HG02981 (cell line): ENCODE data around the gene CISH.

Source experiments
- ATAC-seq: cut with Tn5 transposase; IDR thresholded peaks from one replicate; pipeline ENCODE4 v1.9.1; 2021; ENCODE audit warnings: mild to moderate bottlenecking, moderate library complexity; ENCODE audit not compliant: unreplicated experiment

Gene CISH

DNA sequence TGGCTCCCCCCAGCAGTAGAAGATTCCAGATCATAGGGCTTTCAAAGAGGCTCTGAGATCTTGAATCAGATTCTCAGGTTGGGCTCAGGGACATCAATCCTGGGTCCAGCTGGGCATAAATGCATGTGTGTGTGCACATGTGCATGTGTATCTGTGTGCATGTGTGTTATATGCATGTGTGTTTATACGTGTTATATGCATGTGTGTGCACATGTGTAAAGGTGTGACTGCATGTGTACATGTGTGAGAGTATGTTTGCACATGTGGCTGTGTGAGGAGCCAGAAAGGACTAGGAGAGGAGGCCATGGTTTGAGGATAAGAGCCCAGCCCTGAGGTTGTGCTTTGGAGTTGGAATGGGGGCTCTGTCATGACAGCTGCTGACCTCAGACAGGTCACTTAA is 3.6 kb upstream of the CISH start:
- no peak for ATAC-seq

DNA sequence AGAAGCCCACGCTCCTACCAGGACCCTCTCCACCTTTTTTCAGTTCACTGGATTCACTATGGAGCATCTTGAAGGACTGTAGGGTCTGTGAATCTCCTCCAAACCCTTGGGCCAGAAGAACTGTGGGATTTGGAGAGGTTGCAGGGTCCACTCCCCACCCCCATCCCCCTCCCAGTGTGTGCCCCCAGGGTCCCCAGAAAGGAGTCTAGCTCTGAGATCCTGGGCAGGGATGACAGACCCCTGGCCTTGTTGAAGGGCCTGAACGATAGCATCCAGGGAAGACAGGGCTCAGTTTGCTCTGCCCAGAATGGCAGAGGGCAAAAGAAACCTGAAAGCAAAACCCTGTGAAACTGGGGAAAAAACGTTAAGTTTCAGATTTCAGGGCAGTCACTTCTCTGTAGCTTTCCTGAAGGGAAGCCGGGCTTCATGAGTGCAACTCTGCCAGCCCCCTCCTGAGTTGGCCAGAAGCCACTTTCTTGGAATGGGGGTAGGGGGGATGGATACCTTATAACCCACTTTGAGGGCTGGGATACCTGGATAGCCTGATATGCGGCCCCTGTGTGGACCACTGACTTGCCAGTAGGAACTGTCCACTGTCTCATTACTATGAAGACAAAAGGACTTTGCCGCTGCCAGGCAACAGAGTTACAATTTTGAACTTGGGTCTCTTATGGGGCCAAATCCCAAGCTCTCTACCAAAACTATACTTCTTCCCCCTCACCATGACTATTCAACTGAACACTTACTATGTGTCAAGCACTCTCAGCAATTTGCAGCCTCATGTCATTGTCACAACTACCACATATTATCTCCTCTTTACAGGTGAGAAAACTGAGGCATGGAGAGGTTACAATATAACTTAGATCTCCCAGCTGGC is 1.6 kb upstream of the CISH start:
- ATAC-seq = no peak

DNA sequence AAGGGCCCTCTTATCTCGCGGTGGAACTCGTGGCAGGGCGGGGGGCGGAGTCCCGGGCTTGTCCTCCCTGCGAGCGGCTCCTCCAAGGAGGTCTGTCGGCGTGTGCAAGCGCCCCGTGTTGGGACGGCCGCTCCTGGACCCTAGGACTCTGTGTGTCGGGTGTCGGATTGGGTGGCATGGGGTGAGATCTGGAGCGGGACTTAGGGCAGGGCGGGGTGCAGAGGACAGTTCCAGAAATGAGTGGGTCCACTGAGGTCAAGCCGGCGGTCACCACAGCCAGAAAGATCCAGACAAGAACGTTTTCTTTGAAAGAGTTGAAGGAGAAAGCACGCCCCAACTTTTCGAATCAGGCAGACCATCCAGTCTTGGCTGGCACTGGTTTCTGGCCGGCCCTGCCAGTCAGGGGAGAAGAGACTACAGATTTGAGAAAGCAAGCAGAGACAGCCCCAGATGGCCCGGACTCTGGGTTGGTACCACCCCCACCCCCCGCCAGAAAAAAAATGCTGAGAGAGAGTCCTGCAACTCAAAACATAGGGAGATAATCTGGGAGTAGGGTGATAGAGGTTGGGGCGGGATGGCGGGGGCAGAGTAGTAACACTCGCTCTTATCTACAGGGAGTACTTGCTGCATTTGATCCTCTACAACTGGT is 784 bp upstream of the CISH start:
- no peak for ATAC-seq

DNA sequence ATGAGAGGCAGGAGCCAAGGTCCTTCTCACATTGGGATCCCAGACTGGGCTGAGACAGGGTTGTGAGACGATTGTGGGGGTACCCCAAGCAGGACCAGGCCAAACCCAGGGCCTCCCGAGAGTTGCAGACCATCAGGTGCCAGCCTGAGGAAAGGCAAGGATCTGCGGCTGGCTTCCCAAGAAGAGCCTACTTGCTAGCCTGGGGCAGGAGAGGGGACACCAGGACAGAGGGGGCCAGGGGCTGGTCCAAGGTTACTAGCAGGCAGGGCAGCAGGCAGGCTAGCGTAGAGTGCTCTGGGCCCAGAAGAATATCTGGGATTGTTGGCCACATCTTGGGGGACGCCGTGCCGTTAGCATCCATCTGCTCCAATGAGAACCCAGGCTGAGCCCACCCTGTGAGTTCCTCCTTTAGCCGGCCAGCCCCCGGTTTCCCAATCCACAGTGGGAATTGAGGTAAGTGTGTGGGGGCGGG is 546 bp downstream of the CISH start:
- ATAC-seq = no peak

DNA sequence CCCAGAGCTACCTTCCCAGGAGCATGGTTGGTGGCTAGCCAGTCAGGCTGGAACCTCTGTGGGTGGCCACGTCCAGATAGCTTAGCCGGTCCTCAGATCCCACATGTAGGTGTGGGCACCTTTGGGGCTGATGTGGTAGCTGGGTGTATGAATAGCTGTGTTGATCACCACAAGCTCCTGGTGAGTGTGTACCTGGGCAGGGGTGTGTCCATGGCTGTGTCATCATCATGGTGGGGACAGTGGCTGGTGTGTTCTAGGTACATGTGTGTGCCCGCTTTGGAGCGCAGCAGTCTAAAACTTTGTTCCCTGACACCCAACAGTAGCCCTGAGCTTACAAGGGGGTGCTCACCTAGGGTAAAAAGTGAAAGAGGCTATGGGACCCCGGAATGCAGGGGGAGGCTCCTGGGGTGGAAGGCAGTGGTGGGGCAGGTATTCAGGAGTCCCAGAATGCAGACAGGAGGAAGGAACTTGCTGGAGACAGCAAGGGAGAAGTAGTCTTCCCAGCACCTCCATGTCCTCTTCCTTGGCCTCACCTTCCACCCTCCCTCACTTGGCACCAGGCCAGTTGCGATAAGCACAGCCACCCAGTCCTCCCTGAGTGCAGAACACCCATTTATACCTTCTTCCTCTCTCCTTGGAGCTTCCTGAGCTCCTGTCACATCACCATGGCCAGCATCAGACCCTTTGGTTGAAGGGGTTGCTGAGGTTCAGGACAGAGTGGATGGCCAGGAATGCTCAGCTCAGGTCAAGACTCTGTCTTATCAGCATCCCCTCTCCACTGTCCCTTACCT is 1.2 kb downstream of the CISH start:
- ATAC-seq = no peak

DNA sequence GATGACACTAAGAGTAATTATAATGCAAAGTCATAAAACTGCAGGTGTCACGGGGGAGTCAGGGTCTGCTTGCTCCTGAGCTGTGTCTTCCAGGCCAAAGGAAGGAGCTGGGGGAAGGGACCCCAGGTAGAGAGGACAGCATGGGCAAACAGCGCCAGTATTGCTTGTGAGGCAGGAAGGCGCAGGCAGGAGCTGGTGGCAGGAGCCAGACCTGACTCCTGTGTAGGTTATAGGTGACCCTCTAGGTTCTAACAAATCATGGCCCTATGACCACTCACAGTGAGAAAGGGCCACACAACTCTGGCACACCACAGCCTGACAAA is 1.9 kb downstream of the CISH start:
- no peak for ATAC-seq

DNA sequence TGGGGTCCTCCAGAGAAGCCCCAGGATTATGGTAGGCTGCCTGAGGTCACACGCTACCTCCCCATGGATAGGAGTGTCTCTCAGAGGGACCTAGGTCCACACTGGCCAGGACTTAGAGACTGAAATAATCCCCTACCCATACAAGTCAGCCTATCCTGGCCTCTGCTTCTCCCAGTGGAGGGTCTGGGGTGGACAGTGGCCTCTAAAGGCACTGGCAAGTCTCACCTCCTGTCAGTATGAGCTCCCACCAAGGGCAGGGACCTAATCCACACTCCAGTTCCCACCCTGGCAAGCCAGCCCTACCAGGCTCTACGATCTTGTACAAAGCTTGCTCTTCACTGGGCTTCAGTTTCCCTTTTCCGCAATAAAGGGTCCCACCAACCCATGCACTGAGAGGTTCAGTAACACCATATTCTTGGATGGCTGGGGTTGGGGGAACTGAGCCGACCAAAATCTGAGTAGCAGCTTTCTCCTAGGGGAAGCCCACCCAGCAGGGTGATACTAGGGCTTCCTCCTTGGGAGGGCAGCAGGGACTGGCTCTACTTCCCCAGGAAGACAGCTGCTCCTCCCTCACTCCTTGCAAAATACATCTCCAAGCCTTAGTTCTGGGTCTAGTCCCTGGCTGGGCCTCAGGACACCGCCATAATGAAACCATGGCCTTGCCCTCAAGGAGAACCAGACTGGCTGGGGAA is 2.4 kb downstream of the CISH start:
- ATAC-seq = no peak

DNA sequence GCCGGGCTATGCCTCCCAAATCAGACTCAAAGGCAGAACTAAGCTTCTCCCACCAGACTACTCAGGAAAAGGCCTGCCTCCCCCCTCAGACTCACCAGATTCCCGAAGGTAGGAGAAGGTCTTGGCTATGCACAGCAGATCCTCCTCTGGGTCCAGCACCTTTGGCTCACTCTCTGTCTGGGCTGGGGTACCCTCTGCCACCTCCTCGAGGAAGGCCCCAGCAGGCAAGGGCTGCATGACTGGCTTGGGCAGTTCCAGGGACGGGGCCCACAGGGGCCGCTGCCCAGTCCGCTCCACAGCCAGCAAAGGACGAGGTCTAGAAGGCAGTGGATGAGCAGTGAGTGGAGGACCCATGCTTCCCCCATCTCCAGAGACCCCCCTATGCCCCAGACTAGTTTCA is 3.3 kb downstream of the CISH start:
- ATAC-seq = no peak

DNA sequence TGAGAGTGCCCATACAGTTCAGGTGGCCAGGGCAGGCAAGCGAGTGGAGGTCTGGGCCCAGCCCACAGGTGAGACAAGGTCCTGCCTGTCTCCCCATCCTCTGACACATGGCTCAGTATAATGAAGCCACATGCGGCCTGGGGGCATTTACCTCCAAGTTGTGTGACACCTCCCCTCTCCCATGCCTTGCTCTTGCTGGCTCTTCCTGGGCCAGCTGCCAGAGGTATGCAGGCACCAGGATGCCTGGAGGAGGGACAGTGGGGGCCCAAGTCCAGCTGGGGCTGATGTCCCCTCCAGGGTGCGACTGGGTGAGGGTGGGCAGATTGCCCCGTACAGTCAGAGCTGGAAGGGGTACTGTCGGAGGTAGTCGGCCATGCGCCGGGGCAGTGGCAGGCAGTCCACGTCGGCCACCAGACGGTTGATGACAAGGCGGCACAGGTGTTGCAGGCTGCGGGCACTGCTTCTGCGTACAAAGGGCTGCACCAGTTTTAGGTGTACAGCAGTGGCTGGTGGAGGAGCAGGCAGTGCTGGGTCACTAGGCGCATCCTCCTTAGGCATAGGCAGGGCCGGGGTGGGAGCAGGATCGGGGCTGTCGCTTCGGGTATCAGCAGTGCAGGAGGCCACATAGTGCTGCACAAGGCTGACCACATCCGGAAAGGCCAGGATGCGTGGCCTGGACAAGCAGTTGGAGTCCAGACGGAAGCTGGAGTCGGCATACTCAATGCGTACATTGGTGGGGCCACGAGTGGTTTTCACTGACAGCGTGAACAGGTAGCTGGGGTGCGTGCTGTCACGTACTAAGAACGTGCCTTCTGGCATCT is 4.1 kb downstream of the CISH start:
- ATAC-seq = no peak

DNA sequence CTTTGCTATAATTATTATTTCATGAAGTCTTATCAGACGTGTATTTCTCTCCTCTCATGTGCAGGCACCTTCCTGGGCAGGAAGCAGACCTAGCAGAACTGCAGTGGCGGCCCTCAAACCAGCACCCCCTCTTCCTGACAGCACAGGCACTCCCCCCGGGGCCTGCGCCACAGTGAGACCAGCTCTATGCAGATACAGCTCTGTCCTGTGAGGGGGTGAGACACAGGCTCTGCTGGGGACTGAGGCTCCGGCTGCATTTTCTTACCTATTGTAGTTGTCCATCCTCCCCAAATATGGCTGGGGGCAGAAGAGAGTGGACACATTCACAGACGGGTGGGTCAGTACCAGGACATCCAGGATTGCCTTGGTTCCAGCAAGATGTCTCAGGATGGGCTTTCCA is 5.0 kb downstream of the CISH start:
- no peak for ATAC-seq

DNA sequence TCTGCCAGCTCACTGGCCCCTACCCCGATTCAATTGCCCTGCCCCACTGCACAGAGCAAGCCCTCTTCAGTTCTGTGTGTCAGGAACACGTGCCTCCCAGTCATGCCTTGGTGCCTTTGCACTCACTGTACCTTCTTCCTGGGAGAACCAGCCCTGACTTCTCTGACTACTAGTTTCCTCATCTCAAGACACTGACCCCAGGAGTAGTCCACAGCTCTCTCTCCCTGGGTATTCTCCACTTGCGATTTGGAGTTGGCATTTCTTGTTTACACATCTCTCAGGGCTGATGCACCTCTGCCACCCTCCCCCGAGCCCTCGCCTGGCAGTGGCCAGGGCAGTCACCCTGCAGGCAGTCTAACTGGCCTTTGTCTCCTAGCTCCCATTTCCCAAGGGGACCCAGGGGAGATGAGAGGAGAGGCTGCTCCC is 5.7 kb downstream of the CISH start:
- ATAC-seq = no peak

DNA sequence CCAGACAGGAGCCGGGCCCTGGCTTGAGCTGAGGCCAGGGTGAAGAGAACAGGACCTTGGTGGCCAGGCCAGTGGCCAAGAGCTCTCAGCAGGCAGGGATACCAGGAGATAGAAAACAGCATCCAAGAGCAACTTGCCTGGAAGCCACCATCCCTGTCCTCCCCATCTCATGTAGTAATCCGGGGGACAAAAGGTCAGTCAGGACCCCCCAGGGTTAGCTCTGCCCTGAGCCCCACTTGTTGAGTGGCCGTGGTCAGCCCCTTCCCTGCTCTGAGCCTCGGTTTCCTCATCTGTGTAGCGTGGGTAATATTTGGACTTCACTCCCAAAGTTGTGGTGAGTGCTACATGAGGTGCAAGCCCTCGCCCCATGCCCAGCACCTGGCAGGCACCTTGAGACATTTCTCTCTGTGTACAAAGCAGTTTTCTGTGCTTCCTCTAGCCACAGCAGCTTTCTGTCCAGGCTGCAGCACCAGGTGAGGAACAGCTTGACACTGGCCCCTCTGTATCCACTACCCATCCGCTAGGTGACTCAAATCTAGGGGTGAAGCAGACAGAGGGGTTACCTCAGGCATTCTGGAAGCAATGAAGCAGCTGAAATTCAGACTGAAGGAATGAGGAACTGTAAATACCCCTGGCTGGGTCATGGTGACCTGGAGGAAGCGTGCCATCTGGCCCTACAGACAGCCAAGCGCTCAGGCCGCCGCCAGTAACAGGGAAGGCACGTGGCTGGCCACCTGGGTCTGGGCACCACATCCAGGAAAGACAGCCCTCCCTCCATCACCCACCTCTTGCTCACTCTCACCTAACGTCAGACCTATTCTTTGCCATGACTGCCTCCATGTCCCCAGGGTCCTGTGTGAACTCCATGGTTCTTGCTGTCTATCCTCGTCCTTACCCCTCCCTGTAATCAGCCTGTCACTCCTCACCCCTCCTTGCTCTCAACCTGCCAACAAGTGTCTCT is 6.7 kb downstream of the CISH start:
- ATAC-seq = no peak

DNA sequence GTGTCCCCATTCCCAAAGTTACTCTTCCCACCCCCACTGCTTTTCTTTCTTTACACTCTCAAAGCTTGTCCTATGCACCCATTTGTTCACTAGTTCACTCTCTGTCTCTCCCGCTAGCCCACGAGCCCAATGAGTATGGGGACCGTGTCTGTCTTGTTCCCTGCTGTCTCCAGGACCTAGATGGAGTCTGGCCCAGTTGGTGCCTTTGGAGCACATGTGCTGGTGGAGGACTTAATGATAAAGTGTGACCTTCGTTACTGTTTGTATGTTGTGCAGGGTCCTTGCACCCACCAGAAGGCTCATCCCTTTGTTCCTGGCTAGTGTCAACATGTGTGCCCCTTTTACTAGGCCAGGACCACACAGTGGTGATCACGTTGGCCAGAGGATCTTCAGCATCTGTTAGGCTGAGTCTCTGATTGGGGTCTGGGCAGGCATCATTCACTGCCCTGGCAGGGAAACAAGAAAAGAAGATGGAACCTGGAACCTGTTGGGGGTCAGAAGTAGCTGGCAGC is 7.4 kb downstream of the CISH start:
- no peak for ATAC-seq

DNA sequence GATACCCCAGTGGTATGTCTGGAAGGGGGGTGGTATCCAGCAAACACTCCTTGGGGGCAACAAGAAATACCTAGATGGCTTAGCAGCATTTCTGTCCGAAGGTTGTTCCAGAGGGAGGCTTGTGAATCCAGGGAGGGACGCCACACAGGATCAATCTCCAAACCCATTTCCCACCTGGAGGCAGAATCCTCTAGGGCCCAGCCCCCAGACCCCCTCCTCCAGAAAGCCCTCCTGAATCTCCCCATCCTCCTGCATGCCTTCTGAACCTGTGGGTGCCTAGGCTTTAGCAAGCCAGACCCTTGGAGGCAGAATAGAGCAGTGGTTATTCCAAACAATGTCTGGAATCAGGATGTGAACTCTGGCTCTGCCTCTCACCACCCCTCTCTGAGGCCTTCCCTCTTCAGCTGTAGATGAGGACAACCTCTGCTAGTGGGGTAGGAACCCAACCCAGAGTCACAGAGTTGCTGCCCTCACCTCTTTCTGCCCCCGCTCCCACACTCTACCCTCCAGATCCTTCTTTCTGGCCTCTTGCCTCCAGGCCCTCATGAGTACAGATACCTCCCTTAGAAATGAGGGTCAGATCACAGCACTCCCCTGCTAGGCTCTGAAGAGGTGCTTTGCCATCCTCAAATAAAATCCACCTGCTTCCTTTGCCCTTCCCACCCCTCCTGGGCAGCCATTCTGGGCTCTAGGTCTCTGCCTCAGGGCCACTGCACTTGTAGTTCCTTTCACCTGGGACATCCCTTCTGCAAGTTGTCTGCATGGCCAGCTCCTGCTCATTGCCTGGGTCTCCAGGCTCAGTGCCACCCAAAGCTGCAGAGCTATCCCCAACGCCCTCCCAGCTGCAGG is 8.1 kb downstream of the CISH start:
- no peak for ATAC-seq

DNA sequence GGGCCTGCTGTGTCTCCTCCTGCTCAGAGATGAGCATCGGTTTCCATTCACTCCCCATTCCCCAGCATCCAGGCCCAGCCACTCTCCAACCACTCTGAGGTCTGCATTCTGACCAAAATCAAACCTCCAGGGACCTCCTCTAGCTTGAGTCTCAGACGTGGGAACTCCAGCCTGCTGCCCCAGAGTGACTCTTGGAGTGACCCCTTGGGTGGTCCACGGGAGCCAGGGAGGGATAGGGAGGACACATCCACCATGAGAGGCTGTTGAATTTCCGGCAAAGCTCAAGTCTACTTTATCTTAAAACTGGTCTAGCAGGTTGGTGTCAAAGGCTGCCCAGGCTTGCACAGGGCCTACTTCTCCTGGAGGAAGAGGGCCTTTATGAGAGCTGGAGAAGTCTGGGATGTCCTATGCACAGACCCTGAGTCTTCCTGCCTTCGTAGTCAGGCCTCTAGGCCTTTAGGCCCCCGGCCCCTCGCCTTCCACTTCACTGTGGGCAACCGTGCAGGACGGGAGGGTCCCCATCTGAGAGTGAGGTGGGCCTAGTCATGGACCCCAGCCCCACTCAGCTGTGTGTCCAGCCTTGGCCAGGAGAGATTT is 8.9 kb downstream of the CISH start:
- no peak for ATAC-seq

DNA sequence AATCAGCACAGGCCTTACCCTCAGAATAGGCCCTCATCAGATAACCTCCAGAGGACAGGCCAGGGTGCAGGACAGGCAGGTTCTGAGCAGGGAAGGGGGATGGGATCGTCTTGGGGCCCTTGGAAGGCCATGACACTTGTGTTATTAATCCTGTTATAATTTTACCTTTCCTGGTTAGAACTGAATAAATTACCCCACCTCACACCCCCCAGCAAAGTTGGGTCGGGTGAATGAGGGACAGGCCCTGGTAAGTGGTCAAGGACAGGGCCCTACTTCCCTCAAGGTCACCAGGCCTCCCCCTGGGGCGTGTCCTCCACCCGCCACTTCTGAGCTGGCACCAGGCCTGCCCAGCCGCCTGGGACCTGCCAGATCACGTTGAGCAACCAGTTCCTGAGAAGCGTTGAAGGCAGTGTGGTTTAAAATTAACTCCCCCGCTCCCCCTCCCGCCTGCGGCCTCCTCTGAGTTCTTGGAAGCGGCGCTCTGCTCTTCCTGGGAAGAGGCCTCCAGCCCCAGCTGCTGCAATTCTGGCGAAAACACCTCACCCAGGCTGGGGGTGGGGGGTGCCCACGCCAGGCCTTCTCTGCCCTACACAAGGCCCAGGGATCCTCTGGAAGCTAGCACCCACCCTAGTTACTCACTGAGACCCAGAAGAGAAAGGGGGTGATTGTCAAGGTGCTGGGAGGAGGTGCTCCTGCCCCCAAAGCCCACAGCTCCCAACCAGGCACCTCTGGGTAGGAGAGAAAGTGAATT is 10.6 kb downstream of the CISH start:
- peak; percentile 56 for ATAC-seq
